H1 (cell line): ENCODE measurements around the gene SLC12A2. TPM values are rescaled to one million over a fixed set of nuclear protein-coding genes. Genes with fewer than 3 reads are reported as not detected.

Source experiments
- CREB1 ChIP-seq: IDR thresholded peaks from 2 replicates; pipeline ENCODE4 v1.6.1; 2012; ENCODE audit warnings: inconsistent platforms
- CTBP2 ChIP-seq: IDR thresholded peaks from 2 replicates; pipeline ENCODE4 v1.7.0; 2011; ENCODE audit warnings: borderline replicate concordance, mild to moderate bottlenecking, moderate library complexity, mixed read lengths, low read length; ENCODE audit not compliant: insufficient read depth, insufficient read length
- EZH2 ChIP-seq: fragments of 200-600 bp; sonication (generic); IDR thresholded peaks from 2 replicates; pipeline ENCODE4 v1.7.1; 2012; ENCODE audit warnings: low read depth, mild to moderate bottlenecking, moderate library complexity, low read length, inconsistent platforms; ENCODE audit not compliant: severe bottlenecking
- KDM4A ChIP-seq: IDR thresholded peaks from one replicate; pipeline ENCODE4 v1.7.1; 2012; ENCODE audit warnings: low read depth, mild to moderate bottlenecking, moderate library complexity, low read length, inconsistent platforms; ENCODE audit not compliant: severe bottlenecking
- MAX ChIP-seq: IDR thresholded peaks from 2 replicates; pipeline ENCODE4 v1.6.1; 2012; ENCODE audit warnings: inconsistent platforms
- NANOG ChIP-seq: IDR thresholded peaks from 2 replicates; pipeline ENCODE4 v1.6.1; 2011; ENCODE audit warnings: low read length, low read depth, mild to moderate bottlenecking, inconsistent platforms; ENCODE audit not compliant: insufficient read depth, poor library complexity, severe bottlenecking
- RNF2 ChIP-seq: fragments of 200-900, 300-1000 bp; sonication (generic); IDR thresholded peaks from 2 replicates; pipeline ENCODE4 v1.7.1; 2016; ENCODE audit warnings: borderline replicate concordance, low read depth, mild to moderate bottlenecking, antibody characterized with exemption, low read length; ENCODE audit not compliant: poor library complexity, severe bottlenecking; ENCODE audit errors: missing control alignments
- polyA plus RNA-seq, 7 experiments: library from polyadenylated mRNA; depleted of rRNA in 3 of 7; stranded (reverse) in 5 of 7; unstranded in 2 of 7; fragments of >200 nt in 5 of 7; fragments of 200-250 nt in 2 of 7; gene quantifications; 1 replicate in 5 of 7; 2 replicates in 1 of 7; 4 replicates in 1 of 7; pipeline versions ENCODE4 v1.2.1 to v1.2.3, GENCODE V29; 2011 to 2013; ENCODE audit warnings: missing spikeins in 2 of 7, mixed read lengths in 2 of 7
- total RNA-seq: library from RNA; stranded (reverse); fragmentation: NEBNext Ultra II Directional; extraction: Animal tissue kit (Norgen Biotek cat#: 25700); gene quantifications from 2 replicates; pipeline ENCODE4 v1.2.1, GENCODE V29; 2021

SLC12A2 gene
- total and polyA plus RNA-seq, 2 of the 8 experiments (the other 6 are each of a cell fraction or from before 2014, with no cell fraction given): 2.6 to 16.2 TPM

GRCh38 chr5:128111818-128112448 is 28.4 kb downstream of the SLC12A2 start (continued):
- TF ChIP-seq MAX (no peak), CREB1 (no peak), CTBP2 (no peak), KDM4A (no peak), EZH2 (no peak), RNF2 (no peak), NANOG (no peak)
